M059J (cell line): ENCODE data around the gene LRRC45. TPM values are rescaled to one million over a fixed set of nuclear protein-coding genes. Genes with fewer than 3 reads are reported as not detected.

Source experiments
- DNase-seq: peaks from one replicate; pipeline ENCODE4 v3.0.0-alpha.2; 2012; ENCODE audit warnings: low read depth
- total RNA-seq: library from RNA; depleted of rRNA; stranded (reverse); fragments of >200 nt; shearing (Covaris generic); gene quantifications from 2 replicates; pipeline ENCODE4 v1.2.3, GENCODE V29; 2014; rRNA removed

LRRC45 gene
- 6.2 and 20.8 TPM in 2 replicates for total RNA-seq

DNA sequence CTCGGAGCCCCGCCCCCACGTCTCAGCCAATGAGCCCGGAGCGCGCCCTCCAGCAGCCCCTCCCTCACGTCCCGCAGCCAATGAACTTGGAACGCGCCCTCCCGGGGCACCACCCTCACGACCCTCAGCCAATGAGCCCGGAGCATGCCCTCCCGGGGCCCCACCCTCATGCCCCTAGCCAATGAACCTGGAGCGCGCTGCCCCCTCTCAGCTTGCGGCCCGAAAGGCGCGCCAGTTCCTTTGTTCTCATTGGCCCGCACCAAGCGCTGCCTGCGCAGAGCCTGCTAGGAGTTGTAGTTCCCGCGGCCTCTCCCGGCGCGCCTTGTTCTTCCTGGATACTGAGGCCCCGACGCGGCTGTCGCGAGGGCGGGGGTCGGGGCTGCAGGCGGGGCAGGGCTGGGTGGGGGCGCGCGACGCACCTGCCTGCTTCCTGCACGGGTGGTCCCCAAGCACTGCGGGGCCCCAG lies at the start of gene LRRC45:
Gene LRRC45, plus strand, starts transcription at position 325 of the 466 bp plus-strand sequence. CDS start 339 bp downstream, outside the sequence.
- DNase-seq, result peak; percentile 99

DNA sequence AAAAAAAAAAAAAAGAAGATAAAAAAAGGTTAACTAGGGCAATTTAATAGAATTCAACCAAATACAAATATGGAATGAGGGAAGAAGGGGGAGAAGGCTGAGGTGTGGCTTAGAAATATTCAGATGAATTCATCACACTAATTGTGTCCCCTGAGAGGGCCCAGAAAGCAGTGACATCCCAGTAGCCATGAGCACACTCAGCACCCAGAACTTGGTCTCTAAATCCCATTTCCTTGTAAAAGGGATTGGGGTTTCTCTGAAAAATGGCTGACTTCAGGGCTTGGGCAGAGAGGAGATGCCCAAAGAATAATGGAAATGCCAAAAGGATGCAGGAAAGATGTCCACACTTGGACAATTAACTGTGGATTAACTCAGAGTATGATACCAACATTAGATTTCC lies 49.7 kb upstream of the LRRC45 start:
- no peak for DNase-seq

- peak; percentile 34 for DNase-seq
Measured at GRCh38 chr17:81976332-81977210, 46.5 kb upstream of the LRRC45 start.

- DNase-seq, result peak; percentile 80
Measured at GRCh38 chr17:81977211-81977808, 45.8 kb upstream of the LRRC45 start, which contains the start of gene ASPSCR1. TSS of gene ASPSCR1 (plus strand) at chr17:81977629. CDS start at chr17:81977647, 18 bp downstream.

- DNase-seq, result no peak
Measured at GRCh38 chr17:81978524-81979298, 44.4 kb upstream of the LRRC45 start.

DNA sequence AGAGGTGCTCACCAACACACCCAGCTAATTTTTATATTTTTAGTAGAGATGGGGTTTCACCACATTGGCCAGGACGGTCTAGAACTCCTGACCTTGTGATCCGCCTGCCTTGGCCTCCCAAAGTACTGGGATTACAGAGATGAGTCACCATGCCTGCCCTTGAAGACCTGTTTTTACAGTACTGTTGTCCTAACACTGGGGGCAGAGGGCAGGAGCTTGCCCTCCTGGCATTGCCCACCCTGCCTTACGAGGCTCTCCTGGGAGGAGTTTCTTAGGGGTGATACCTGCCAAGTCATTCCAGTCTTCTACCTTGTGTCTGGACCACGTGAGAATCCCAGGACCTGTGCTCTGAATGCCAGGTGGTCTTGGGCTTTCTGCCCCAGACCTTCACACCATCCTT lies 43.0 kb upstream of the LRRC45 start:
- no peak for DNase-seq

DNA sequence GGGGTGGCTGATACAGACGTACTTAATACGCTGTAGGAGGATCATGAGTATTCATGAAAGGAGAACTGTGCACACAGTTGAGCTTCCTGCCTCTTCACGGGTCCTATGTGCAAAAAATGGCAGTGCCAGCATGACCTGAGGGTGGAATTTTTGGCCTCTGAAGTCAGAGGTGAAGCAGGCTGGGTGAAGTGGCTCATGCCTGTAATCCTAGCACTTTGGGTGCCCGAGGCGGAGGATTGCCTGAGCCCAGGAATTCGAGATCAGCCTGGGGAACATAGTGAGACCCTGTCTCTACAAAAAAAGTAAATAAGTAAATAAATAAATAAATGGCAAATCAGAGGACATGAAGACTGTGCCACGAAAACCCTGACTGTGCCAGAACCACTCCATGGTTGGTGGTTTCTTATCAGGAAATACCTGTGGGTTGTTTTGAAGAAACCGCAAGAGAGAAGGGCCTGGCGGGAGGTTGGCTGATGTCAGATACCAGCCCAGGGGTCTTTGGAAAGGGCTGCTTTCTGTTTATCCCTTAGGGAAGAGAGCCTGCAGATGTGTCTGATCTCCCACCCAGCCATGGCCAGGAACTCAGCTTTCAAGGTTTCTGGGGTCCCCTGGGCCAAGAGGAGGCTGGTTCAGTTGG lies 42.3 kb upstream of the LRRC45 start:
- DNase-seq, result peak; percentile 85

DNA sequence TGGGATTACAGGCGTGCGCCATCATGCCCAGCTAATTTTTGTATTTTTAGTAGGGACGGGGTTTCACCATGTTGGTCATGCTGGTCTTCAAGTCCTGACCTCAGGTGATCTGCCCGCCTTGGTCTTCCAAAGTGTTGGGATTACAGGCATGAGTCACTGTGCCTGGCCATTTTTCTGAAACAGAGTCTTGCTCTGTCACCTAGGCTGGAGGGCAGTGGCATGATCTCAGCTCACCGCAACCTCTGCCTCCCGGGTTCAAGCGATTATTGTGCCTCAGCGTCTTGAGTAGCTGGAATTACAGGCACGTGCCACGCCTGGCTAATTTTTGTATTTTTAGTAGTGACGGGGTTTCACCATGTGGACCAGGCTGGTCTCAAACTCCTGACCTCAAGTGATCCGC lies 41.6 kb upstream of the LRRC45 start:
- peak; percentile 80 for DNase-seq

- DNase-seq, result no peak
Measured at GRCh38 chr17:81983011-81983638, 40.0 kb upstream of the LRRC45 start.

- DNase-seq, result no peak
Measured at GRCh38 chr17:81983639-81984373, 39.3 kb upstream of the LRRC45 start.

DNA sequence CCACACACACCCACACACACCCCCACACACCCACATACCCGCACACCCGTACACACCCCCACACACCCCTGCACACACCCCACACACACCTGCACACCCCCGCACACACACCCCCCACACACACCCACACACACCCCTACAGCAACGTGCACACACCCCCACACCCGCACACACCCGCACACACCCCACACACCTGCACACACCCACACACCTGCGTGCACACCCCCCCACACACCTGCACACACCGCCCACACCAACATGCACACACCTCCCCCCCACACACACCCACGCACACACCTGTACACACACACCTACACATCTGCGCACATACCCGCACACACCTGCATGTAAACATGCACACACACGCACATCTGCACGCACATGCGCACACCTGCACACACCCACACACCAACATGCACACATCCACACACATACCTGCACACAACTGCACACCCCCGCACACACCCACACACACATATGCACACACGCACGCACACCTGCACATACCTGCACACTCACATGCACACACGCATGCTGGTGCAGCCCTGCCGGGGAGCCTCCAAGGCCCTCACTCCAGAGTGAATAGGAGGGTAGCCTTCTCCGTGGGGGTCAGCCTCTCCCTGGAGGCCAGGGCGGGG lies 38.2 kb upstream of the LRRC45 start:
- DNase-seq, result no peak

DNA sequence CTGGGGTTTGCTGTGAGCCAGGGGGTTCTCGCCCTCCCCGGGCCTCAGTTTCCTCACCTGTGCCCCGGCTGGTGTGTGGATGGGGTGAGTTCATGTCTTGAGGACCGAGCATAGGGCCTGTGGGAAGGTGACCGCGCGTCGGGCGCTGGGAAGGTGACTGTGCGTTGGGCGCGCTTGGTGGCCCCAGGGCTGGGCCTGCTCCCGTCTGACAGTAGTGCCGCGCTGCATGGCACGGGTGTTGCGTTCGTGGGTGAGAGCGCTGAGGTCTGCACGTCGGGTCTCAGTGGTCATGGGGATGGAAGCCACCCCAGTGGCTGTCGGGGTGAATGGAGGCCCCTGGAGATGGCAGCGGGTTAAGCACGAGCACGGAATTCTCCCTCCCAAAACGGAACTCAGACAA lies 36.5 kb upstream of the LRRC45 start:
- DNase-seq, result no peak

- no peak for DNase-seq
Measured at GRCh38 chr17:81987161-81987770, 35.8 kb upstream of the LRRC45 start.

DNA sequence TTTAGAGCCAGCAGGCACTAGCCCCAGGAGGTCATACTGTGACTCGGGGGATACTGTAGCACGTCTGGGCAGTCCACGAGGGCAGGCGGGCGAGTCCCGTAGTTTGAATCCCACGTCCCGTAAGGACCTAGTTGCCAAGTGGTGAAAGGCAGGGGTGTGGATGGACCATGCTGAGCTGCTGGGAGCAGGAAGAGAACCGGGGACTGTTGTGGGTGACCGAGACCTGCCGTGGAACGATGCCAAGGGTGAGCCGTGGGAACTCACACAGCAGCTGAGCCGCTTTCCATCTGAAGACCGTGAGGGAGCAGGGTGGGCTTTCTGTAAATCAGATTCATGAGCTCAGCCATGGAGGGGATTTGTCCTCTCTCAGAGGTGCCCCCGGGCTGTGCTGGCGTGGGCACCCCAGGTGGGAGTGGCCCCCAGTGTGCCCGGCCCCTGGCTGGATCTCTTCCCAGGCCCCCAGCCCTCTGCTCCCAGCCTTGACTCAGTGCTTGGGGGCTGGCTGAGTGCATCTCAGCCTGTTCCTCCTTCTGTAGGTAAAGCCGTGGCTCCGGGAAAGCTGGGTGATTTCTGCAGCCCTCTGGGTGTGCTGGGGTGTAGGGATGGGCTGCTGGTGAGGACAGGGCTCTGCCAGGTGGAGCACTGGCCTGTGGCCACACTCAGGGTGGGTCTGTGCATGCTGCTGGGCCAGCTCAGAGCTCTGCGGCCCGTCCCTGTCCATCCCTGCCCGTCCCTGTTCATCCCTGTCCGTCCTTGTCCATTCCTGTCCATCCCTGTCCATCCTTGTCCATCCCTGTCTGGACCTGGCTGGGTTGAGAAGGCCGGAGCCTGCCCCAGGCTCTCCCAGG lies 32.0 kb upstream of the LRRC45 start:
- DNase-seq, result no peak

- peak; percentile 91 for DNase-seq
Measured at GRCh38 chr17:81991684-81992305, 31.3 kb upstream of the LRRC45 start.

DNA sequence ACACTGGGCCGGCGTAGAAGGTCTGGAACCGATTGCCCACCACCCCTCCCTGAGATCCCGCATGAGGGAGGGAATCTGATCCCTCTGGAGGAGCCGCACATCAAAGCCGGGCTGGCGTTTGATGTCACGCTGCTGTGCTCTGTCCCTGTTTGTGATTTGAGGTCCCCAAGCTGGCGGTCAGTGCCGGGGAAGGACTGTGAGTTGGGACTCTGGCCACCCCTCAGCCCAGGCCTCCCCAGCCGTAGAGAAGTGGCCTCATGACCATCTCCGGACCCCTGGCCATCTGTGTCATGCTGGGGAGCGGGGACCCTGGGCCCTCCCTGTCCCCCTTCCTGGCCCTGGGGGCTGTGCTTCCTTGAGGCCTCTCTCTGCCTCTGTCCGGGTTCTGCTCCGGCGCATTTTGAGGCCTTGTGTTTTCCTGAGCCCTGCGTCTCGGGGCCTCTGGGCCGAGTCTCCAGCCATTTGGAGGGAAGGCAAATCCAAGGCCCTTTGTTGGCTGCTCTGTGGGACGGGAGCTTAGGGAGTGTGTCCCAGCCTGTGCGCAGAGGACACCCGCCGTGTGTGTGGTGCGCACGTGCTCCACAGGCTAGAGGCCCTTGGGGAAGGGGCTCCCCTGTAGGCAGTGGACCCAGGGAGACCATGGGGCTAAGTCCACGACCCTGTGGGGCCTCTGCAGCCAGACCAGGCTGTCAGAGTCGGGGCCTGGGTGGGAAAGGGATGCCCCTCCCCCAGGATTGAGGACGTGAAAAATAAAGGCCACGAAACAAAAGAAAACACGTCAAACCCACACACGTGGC lies 30.6 kb upstream of the LRRC45 start:
- no peak for DNase-seq
